SK-N-SH (cell line): ENCODE measurements around the gene INF2.

Experiments used
- EP300 ChIP-seq, 2 experiments: IDR thresholded peaks; 2 replicates each; pipeline versions ENCODE4 v1.4.0 to v1.6.1; 2012; ENCODE audit warnings: borderline replicate concordance in 1 of 2, low read depth in 1 of 2, low read length in 1 of 2
- FOXJ3 ChIP-seq: sonication (generic); formaldehyde crosslinking; IDR thresholded peaks from 2 replicates; pipeline ENCODE4 v1.5.1; 2020; ENCODE audit warnings: mild to moderate bottlenecking, missing genetic modification reagents
- FOXM1 ChIP-seq: IDR thresholded peaks from 2 replicates; pipeline ENCODE4 v1.4.0; 2012; ENCODE audit warnings: low read depth, mild to moderate bottlenecking
- MXI1 ChIP-seq: IDR thresholded peaks from 2 replicates; pipeline ENCODE4 v1.6.1; 2012; ENCODE audit warnings: mild to moderate bottlenecking, low read depth, low read length, improper control_type of control experiment
- USF2 ChIP-seq: fragments of 150-350 bp; IDR thresholded peaks from 2 replicates; pipeline ENCODE4 v1.6.1; 2017; ENCODE audit warnings: antibody characterized with exemption, low read length, low read depth, borderline replicate concordance
- TF ChIP-seq, protein P1 (sequence below): fragments of 200-600 bp; sonication (generic); IDR thresholded peaks from 2 replicates; pipeline ENCODE4 v1.6.1; 2017; ENCODE audit warnings: antibody characterized with exemption, mild to moderate bottlenecking, moderate library complexity
- TF ChIP-seq, protein P2 (sequence below): IDR thresholded peaks from 2 replicates; pipeline ENCODE4 v1.4.0; 2012; ENCODE audit warnings: low read depth, borderline replicate concordance
- TF ChIP-seq, protein P3 (sequence below): IDR thresholded peaks from 2 replicates; pipeline ENCODE4 v1.4.0; 2012; ENCODE audit warnings: low read depth
- TF ChIP-seq, protein P4 (sequence below): IDR thresholded peaks from 2 replicates; pipeline ENCODE4 v1.4.0; 2012; ENCODE audit warnings: low read depth, borderline replicate concordance

- TF ChIP-seq, protein P1, sequence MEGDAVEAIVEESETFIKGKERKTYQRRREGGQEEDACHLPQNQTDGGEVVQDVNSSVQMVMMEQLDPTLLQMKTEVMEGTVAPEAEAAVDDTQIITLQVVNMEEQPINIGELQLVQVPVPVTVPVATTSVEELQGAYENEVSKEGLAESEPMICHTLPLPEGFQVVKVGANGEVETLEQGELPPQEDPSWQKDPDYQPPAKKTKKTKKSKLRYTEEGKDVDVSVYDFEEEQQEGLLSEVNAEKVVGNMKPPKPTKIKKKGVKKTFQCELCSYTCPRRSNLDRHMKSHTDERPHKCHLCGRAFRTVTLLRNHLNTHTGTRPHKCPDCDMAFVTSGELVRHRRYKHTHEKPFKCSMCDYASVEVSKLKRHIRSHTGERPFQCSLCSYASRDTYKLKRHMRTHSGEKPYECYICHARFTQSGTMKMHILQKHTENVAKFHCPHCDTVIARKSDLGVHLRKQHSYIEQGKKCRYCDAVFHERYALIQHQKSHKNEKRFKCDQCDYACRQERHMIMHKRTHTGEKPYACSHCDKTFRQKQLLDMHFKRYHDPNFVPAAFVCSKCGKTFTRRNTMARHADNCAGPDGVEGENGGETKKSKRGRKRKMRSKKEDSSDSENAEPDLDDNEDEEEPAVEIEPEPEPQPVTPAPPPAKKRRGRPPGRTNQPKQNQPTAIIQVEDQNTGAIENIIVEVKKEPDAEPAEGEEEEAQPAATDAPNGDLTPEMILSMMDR = no peak
- TF ChIP-seq, protein P2, sequence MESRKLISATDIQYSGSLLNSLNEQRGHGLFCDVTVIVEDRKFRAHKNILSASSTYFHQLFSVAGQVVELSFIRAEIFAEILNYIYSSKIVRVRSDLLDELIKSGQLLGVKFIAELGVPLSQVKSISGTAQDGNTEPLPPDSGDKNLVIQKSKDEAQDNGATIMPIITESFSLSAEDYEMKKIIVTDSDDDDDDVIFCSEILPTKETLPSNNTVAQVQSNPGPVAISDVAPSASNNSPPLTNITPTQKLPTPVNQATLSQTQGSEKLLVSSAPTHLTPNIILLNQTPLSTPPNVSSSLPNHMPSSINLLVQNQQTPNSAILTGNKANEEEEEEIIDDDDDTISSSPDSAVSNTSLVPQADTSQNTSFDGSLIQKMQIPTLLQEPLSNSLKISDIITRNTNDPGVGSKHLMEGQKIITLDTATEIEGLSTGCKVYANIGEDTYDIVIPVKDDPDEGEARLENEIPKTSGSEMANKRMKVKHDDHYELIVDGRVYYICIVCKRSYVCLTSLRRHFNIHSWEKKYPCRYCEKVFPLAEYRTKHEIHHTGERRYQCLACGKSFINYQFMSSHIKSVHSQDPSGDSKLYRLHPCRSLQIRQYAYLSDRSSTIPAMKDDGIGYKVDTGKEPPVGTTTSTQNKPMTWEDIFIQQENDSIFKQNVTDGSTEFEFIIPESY = no peak
- TF ChIP-seq, protein P3, sequence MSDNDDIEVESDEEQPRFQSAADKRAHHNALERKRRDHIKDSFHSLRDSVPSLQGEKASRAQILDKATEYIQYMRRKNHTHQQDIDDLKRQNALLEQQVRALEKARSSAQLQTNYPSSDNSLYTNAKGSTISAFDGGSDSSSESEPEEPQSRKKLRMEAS = no peak
- TF ChIP-seq FOXM1 (no peak), MXI1 (no peak), FOXJ3 (CRISPR knock-in tag) (no peak), EP300 (IDR thresholded peaks at IDR 0.05; ENCODE audit: borderline replicate concordance in 1 of 2, low read depth in 1 of 2, low read length in 1 of 2) (no peak), USF2 (no peak)
- TF ChIP-seq, protein P4, sequence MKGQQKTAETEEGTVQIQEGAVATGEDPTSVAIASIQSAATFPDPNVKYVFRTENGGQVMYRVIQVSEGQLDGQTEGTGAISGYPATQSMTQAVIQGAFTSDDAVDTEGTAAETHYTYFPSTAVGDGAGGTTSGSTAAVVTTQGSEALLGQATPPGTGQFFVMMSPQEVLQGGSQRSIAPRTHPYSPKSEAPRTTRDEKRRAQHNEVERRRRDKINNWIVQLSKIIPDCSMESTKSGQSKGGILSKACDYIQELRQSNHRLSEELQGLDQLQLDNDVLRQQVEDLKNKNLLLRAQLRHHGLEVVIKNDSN = no peak
Observed at GRCh38 chr14:104676130-104676693, 13.2 kb upstream of the INF2 start.
